Posterior vena cava (tissue), 2 donors: ENCODE data around the gene GPR158. TPM values are rescaled to one million over a fixed set of nuclear protein-coding genes. Genes with fewer than 3 reads are reported as not detected.
A peak's percentile ranks its signal among the peaks of the same experiment; 100 is the strongest.
"Not testable (repeated sequence)": the region's sequence is repeated elsewhere in the genome, so short reads cannot be mapped to it uniquely, and the experiment has no call there.

Experiments
- DNase-seq: peaks from one replicate; pipeline ENCODE4 v3.0.0-alpha.2; 2020; ENCODE audit warnings: low spot score
- intact Hi-C, 2 donors: fragments of 100-400 bp; cut with DNase I; formaldehyde crosslinking; loops; one replicate each; pipeline versions ENCODE4 v1.14.1 to v1.14.2; 2022 to 2023
- total RNA-seq, 2 donors: library from RNA; stranded (reverse); fragmentation: NEBNext Ultra II Directional; extraction: Animal tissue kit (Norgen Biotek cat#: 25700); gene quantifications; one replicate each; pipeline ENCODE4 v1.2.1, GENCODE V29; 2021
- donor health status: DM: yes; HTN: yes; CAD: no.
- donor health status: DM: yes; HTN: yes; CAD: no.

The GPR158 gene
- total RNA-seq, 2 donors from 2014 or later, result 0.05 TPM

DNA sequence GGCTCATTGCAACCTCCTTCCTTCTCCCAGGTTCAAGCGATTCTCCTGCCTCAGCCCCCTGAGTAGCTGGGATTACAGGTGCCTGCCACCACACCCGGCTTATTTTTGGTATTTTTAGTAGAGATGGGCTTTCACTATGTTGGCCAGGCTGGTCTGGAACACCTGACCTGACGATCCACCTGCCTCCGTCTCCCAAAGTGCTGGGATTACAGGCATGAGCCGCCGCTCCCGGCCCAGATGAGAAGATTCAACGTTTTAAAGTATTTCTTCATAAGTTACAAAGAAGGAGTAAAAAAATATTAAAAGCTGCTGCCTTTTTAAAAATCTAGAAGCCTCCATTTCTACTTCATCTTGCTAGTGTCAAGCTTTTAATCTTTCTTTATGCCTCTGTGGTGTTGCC lies 208.1 kb downstream of the GPR158 start:
- peak; percentile 54 for DNase-seq
- intact Hi-C loops, result not testable (repeated sequence)

DNA sequence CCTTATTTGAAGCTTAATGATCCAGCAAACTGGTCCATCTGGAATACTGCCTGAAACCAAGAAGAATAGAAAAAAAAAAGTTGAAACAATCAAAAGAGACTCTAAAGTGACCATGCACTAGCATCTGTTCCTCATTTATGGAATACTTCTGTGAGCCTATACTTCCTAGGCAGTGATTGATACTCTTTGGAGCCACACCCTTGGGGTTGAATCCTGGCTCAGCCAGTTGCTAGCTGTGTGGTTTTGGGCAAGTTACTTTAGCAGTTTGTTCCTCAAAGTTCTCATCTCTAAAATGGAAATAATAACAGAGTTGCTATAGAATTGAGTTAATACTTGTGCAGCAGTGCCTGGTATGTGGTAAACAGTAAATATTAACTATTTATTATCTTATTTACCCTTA lies 208.9 kb downstream of the GPR158 start:
- intact Hi-C loops, result no loop called here
- DNase-seq, result no peak

DNA sequence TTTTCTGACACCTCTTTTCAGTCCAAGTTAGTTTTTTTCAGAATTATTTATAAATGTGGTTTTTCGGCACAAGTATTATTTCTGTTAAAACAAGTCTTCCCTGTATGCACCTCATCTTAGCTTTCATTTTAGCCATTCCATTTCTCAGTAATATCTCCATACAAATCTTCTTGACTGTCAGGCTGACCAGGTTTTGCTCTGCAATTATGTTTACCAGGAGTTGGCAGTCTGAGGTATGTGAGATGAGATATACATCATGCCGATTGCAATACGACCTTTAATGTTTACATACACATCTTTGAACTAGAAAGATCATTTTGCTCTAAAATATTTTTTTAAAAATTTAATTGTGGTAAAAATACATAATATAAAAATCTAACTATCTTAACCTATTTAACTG lies 209.8 kb downstream of the GPR158 start:
- intact Hi-C loops, result no loop called here
- DNase-seq, result no peak

DNA sequence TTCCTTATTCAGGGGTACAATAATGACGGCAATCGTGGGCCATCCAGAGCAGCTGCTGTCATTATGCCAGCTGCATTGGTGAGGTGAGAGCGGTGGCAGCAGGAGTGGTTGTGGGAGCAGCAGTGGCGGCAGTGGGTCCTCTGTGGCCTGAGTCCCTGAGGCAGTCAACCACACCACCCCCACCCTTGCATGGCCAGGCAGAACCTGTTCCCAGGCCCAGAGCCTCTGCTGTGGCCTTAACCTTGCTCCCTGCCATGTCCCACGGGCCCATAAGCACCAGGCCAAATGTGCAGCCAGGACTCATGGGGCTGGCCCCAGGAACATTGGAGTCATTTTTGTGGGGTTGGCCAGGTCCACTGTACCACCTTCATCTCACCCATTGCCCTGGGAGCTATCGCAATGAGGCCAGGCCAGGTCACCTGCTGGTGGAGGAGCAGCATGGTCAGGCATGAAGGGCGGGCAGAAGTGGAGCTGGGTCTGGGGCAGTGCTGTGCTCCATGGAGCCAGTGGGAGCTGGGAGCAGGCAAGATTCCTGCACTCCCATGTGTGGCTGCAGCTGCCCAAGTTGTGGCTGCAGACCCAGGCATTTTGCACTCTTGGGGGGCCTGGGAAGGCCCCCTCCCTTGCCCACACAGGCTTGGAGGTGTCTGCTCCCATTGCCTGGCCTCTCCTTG lies 213.5 kb downstream of the GPR158 start:
- peak; percentile 70 for DNase-seq
- intact Hi-C loops, result no loop called here

DNA sequence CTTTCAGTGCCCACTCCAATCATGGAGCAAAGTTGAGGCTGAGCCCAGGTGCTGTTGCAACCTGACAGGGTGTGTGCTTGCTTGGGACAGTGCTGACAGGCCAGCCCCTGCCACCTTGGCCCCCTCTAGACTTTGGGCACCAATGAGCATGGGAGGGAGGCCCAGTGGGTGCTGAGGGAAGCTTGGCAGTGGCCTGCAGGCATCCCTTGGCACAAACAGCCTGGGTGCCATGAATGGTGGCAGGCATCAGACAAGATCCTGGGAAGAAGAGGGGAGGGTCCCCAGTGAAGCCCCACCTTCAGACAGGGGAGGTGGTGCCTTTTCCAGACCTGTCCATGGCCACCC lies 214.0 kb downstream of the GPR158 start:
- no peak for DNase-seq
- intact Hi-C loops, result no loop called here

DNA sequence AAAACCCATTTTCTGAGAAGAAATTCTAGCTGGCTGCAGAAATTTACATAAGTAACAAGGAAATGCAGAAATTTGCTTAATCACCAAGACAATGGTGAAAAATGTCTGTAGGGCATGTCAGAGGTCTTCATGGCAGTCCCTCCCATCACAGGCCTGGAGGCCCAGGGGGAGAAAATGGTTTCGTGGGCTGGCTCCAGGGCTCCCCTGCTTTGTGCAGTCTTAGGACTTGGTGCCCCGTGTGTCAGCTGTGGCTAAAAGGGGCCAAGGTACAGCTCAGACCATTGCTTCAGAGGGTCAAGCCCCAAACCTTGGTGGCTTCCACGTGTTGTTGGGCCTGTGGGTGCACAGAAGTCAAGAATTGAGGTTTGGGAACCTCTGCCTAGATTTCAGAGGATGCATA lies 215.9 kb downstream of the GPR158 start:
- intact Hi-C loops, result no loop called here
- no peak for DNase-seq

DNA sequence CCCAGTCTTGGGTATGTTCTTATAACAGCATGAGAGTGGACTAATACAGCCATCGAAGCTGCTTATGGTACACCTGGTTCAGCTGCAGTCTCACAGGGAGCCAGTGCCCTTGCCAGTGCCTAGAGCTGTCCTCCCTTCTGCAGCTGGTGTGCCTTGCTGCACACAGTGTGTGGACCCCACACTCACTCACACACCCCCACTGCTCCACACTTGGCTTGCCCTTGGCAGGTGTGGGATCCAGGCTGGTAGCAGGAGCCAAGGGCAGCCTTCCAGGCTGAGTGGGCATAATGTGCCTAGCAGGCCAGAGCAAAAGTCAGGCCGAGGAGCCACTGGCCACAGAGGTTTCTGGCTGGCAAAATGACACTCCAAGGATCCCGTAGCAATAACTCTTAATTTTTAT lies 217.3 kb downstream of the GPR158 start:
- intact Hi-C loops, result no loop called here
- no peak for DNase-seq

DNA sequence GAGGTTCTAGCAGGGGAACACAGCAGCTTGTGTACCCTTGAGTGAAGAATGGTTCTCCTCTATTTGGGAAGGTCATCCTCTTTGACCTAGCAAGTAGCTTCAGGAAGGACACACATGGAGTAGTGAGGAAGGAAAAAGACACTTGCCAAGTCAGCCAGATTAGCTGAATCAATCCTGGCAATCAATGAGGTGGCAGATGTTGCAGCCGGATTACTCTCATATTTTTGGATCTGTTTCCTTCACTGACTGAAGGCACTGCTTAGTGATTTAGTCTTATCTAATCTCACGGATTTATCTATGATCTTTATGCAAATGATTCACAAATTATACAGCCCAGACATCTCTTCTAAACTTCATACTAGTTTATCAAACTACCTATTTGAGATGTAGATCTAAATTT lies 218.8 kb downstream of the GPR158 start:
- intact Hi-C loops, result no loop called here
- no peak for DNase-seq

DNA sequence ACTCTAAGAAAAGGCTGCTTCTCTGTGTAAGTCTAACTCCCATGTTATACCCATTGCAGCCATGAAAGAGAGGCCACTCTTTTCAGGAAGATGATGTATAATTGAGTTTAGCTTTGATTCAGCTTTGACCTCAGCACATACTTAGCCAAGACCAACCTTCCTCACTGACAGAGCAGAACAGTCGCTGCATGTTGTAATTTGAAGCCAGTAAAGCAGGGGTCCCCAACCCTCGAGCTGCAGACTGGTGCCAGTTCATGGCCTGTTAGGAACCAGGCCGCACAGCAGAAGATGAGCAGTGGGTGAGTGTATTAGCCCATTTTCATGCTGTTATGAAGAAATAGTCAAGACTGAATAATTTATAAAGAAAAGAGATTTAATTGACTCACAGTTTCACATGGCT lies 223.9 kb downstream of the GPR158 start:
- DNase-seq, result no peak
- intact Hi-C loops, result no loop called here

DNA sequence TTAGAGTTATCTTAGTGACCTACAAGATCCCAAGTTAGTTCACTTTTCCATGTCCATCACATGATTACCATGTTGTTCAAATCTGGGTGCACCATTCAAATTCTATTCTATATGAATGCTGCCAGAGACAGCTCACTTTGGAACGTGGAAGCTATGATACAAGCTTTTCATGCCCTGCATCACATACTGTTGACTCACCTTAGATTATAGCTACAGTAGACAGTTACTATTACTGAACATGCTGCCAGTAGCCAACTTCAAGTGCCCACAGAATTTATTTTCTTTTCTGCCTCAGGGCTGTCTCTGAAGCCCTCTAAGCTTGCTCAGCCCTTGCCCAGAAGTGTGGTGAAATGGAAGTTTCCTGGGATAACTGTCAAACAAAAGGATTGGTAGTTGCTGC lies 231.1 kb downstream of the GPR158 start:
- intact Hi-C loops, result no loop called here
- DNase-seq, result no peak

DNA sequence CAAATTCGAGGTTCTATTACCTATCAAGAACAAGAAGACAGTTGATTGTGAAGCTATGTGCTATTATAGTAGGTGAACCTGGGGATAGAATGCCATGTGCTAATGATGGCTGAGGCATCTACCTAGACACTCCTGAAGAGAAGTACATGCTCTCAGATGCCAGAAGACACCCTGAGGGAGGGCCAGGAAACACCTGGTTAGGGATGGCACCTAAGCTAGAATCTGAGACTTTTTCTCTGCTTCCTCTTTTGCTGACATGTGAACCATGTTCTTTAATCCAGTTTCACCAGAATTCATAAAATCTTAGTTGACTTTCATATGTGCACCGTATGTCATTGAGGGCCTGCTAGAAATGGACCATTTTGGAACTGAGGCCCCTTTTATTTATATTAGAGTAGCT lies 242.8 kb downstream of the GPR158 start:
- no peak for DNase-seq
- intact Hi-C loops, result no loop called here

DNA sequence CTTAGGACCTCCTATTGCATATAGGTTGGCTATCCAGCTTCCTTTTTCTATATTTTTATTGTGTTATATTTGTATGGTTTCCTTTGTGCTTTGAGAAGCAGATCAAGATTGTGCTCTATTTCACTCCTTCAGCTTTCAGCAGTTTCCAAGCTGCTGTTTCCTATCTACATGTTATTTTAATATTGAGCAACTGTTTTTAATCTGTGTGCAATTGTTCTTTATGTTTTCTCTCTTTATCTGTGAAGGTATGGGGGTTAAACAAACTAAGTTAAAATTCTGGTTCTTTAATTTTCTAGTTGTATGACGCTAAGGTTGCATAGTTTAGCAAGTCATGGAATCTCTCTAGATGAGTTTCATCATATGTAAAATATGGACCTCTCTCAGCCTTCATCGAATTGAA lies 251.0 kb downstream of the GPR158 start:
- DNase-seq, result no peak

DNA sequence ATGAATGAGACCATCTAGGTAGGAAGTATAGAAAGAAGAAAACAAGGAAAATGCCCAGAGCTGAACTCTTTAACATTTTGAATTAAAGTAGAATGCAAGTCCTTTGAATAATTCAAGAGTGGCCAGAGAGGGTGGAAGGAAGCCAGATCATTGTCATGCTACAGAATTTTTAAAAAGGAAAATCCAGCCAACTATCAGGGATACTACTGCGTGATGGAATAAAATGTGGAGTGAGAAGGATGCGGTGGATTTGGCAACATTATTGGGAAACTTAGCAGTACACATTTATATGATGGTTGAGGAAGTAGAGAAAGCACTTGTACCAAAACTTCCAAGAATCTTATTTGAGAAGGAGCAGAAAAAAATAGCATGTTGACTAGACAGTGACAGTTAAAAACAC lies 261.6 kb downstream of the GPR158 start:
- intact Hi-C loops, result no loop called here
- no peak for DNase-seq

More for the DNA sequence above, 251.0 kb downstream of the GPR158 start:
- intact Hi-C loops, result no loop called here

DNA sequence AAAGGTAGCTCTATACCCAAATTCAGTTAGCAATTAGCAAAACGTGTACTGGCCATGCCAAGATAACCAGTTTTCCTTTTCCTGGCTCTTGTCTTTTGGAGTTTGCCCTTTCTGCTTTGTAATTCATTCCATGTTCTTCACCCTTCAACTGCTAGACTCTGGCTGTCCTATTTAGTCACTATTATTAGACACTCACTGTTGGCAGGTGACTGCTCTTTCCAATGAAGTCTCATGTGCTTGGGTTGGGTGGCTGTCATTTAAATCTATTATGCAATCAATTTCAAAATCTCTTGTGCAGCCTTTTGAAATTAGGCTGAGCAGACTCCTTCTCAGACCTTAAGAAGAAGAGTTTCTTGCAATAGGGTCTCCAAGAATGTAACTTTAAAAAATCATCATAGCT lies 266.5 kb downstream of the GPR158 start:
- no peak for DNase-seq
- intact Hi-C loops, result no loop called here

DNA sequence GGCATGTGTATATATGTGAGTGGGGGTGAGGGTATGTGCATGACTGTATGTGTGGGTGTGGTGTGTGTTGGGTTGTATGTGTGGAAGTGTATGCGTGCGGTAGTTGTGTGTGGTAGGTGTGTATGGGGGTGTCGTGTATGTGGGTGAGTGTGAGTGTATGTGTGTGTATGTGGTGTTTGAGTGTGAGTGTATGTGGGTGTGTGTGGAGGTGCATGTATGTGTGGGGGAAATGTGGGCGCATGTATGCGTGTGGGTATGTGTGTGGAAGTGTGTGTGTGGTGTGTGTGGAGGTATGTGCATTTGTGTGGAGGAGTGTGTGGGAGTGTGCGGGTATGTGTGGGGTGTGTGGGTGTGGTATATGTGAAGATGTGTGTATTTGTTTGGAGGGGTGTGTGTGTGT lies 269.5 kb downstream of the GPR158 start:
- intact Hi-C loops, result no loop called here
- DNase-seq, result no peak

DNA sequence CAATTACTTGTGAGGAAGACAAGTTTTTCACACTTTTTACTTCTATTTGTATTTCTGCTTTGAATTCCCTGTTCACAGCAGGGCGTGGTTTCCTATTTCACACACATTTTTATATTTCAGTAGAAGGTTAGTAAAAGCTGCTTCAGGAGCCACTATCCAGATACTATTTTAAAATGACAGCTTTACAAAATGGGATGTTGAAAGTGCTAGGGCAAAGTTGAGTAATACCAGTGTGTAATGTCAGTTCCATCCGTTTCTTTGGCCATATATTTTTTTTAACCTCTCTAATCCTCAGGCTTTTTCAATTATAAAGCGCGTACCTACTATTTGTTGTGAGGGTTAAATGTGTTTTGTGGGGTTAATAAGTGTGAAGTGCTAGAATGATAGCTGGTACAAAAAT lies 276.6 kb downstream of the GPR158 start:
- no peak for DNase-seq
- intact Hi-C loops, result no loop called here

DNA sequence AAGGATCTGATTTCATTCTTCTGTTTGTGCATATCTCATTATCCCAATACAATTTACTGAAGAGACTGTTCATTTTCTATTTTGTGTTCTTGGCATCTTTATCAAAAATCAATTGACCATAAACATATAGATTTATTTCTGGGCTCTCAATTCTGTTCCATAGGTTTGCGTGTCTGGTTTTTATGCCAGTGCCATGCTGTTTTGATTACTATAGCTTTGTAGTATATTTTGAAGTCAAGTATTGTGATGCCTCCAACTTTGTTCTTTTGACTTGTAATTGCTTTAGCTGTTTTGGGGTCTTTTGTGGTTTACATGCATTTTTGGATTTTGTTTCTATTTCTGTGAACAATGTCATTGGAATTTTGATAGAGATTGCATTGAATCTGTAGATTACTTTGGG lies 278.8 kb downstream of the GPR158 start:
- intact Hi-C loops, result no loop called here
- DNase-seq, result no peak

DNA sequence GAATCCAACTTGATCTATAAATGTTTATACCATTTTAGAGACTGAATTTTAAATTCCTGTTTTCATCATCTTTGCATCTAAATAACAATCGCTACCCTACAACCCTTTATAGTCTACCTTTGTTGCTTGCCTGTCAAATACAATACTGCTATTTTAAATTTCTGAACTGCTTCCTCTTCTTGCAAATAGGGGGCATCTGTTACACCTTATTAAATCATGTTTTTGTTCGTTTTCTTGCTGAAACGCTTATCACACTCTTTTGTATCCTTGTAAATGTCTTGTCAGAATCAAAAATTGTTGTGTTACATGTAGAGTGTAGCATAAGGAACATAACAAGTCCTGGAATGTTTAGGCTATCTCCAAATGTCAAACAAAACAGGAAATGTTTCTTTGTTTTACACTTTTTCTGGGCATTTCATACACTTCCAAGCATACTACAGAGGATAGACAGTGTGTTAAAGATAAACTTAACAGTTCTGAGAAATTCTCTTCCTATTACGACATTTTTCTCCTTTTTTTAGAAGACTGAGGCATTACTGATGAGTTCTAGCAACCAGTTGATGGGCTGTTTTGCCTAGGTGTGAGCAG lies 281.3 kb downstream of the GPR158 start:
- no peak for DNase-seq
- intact Hi-C loops, result no loop called here

DNA sequence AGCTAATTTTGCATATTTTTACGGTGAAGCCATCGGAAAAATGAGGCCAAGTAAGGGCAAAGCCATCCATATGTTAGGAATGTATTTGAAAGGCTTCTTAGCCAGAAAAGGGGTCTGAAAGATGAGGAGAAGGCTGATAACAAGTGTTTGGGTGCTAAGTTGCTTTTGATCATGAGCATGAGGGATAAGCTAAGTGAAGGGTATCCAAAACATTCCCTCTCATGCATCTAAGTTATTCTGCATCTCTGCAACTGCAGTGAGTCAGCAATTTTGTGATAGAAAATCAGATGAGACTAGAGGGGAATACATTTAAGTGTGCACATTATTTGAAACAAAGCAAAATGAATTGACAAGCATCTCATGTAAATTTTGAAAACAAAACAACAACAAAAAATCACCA lies 282.8 kb downstream of the GPR158 start:
- intact Hi-C loops, result no loop called here
- DNase-seq, result no peak

DNA sequence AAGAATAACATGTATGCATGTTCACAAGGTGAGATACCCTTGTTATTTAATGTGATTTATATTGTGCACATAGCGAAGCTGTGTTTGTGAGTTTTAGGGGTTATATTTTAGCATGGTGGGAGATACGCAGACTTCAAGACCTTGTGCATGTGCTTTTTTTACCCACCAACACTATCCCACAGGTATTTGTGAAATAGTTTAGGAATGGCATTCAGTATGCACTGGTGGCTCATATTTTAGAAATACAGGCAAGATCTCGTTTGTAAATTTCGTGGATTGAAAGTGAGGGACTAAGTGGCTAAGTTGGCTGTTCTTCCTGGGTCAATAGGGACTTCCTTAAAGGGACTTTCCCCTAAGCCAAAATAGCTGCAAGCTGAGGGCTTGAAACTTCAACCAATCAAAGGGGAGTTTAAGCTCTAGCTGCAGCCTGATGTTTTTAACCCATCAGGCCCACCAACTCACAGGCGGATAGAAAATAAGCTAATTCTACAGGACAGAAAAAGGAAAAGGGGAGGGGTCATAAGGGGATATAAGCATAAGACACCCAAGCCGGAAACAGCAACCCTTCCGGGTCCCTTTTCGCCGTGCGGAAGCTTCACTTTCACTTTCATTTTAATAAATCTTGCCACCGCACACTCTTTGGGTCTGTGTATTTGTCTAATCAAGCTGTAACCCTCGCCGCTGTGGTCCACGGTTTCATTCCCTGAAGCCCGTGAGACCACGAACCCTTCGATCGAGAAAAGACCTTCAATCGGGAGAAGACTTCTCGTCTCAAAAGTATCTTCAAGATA lies 291.0 kb downstream of the GPR158 start:
- intact Hi-C loops, result no loop called here
- DNase-seq, result no peak

DNA sequence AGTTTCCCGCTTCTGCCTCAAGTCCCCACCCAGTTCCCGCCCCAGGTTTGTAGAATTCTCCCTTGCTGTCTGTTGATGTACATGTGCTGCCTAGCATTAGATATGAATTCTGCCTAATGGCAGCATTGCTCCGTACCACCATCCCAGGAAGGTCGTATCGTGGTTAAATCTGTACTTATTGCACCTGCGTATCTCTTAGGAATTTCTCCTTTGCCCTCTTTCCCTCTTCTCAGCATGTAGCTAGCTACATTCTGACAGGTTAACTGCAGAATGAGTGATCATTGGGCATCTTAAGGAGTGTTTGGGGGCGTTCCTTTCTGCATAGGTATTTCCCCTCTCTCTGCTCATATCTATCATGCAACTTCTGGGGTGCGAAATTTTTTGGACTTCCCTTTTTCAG lies 293.1 kb downstream of the GPR158 start:
- intact Hi-C loops, result no loop called here
- no peak for DNase-seq
